NT2/D1 (cell line): ENCODE data around the gene PHACTR1.

Experiments
- DNase-seq: peaks from one replicate; pipeline ENCODE4 v3.0.0-alpha.2; 2011; ENCODE audit warnings: low read depth, low spot score
- H3K27me3 ChIP-seq: 2 replicates; pipeline ENCODE4 v1.6.0; 2011; ENCODE audit warnings: mild to moderate bottlenecking; ENCODE audit not compliant: insufficient read length, insufficient read depth
- H3K36me3 ChIP-seq: 2 replicates; pipeline ENCODE4 v1.6.1; 2011; ENCODE audit warnings: mild to moderate bottlenecking, low read length, mixed read lengths; ENCODE audit not compliant: insufficient read depth, insufficient read length
- H3K4me1 ChIP-seq: 2 replicates; pipeline ENCODE4 v1.5.1; 2011; ENCODE audit not compliant: insufficient read depth, insufficient read length
- H3K4me3 ChIP-seq: 2 replicates; pipeline ENCODE4 v1.5.1; 2011; ENCODE audit warnings: low read depth; ENCODE audit not compliant: insufficient read length
- H3K9ac ChIP-seq: 2 replicates; pipeline ENCODE4 v1.6.0; 2011; ENCODE audit warnings: low read depth; ENCODE audit not compliant: insufficient read length
- H3K9me3 ChIP-seq: 2 replicates; pipeline ENCODE4 v1.5.1; 2011; ENCODE audit warnings: mild to moderate bottlenecking, low read length; ENCODE audit not compliant: insufficient read depth
- SUZ12 ChIP-seq: IDR thresholded peaks from 2 replicates; pipeline ENCODE4 v1.6.1; 2011; ENCODE audit not compliant: insufficient read length, insufficient read depth; ENCODE audit errors: extremely low read depth
- YY1 ChIP-seq: IDR thresholded peaks from 2 replicates; pipeline ENCODE4 v1.6.1; 2011; ENCODE audit not compliant: insufficient read length, insufficient read depth
- ZNF274 ChIP-seq: IDR thresholded peaks from 2 replicates; pipeline ENCODE4 v1.6.1; 2011; ENCODE audit warnings: mild to moderate bottlenecking, low read depth, low read length

The PHACTR1 gene

GRCh38 chr6:12974551-12974950 lies 258.0 kb downstream of the PHACTR1 start:
- no peak overlapping the region for H3K9ac ChIP-seq
- H3K4me3 ChIP-seq, result no peak overlapping the region

GRCh38 chr6:12976366-12976765 lies 259.8 kb downstream of the PHACTR1 start:
- H3K4me1 ChIP-seq, result no peaks in the 10 kb centered on the region
- no peak for DNase-seq
- H3K9ac ChIP-seq, result no peak overlapping the region
- no peaks in the 10 kb centered on the region for H3K36me3 ChIP-seq
- no peak overlapping the region for H3K4me3 ChIP-seq
- no peaks in the 10 kb centered on the region for H3K9me3 ChIP-seq
- TF ChIP-seq YY1 (no peak), ZNF274 (no peak)
- H3K27me3 ChIP-seq, result no peaks in the 10 kb centered on the region

More at GRCh38 chr6:12974551-12974950, 258.0 kb downstream of the PHACTR1 start:
- H3K9me3 ChIP-seq, result no peaks in the 10 kb centered on the region
- DNase-seq, result no peak
- TF ChIP-seq SUZ12, result no peak
- no peak for TF ChIP-seq YY1
- TF ChIP-seq ZNF274, result no peak
- H3K27me3 ChIP-seq, result no peaks in the 10 kb centered on the region
- no peaks in the 10 kb centered on the region for H3K36me3 ChIP-seq
- no peaks in the 10 kb centered on the region for H3K4me1 ChIP-seq

- Histone ChIP-seq H3K27me3 (no peaks in the 10 kb centered on the region), H3K4me3 (no peak overlapping the region), H3K36me3 (no peaks in the 10 kb centered on the region), H3K9me3 (no peaks in the 10 kb centered on the region), H3K9ac (no peak overlapping the region), H3K4me1 (no peaks in the 10 kb centered on the region)
- no peak for DNase-seq
- TF ChIP-seq YY1, result no peak
- no peak for TF ChIP-seq SUZ12
- no peak for TF ChIP-seq ZNF274
Measured at GRCh38 chr6:12977206-12977605, 260.6 kb downstream of the PHACTR1 start.

GRCh38 chr6:12977806-12978205 lies 261.2 kb downstream of the PHACTR1 start:
- Histone ChIP-seq H3K36me3 (no peaks in the 10 kb centered on the region), H3K4me3 (no peak overlapping the region), H3K4me1 (no peaks in the 10 kb centered on the region), H3K9me3 (no peaks in the 10 kb centered on the region), H3K9ac (no peak overlapping the region), H3K27me3 (no peaks in the 10 kb centered on the region)
- no peak for DNase-seq
- TF ChIP-seq SUZ12, result no peak
- no peak for TF ChIP-seq YY1
- no peak for TF ChIP-seq ZNF274

- no peak overlapping the region for H3K9ac ChIP-seq
- DNase-seq, result no peak
- H3K27me3 ChIP-seq, result no peaks in the 10 kb centered on the region
- no peaks in the 10 kb centered on the region for H3K4me1 ChIP-seq
- no peaks in the 10 kb centered on the region for H3K9me3 ChIP-seq
- no peak overlapping the region for H3K4me3 ChIP-seq
- TF ChIP-seq YY1 (no peak), ZNF274 (no peak), SUZ12 (no peak)
- H3K36me3 ChIP-seq, result no peaks in the 10 kb centered on the region
Measured at GRCh38 chr6:12980741-12981140, 264.2 kb downstream of the PHACTR1 start.

- Histone ChIP-seq H3K36me3 (no peaks in the 10 kb centered on the region), H3K4me1 (no peaks in the 10 kb centered on the region), H3K9ac (no peak overlapping the region), H3K27me3 (no peaks in the 10 kb centered on the region), H3K9me3 (no peaks in the 10 kb centered on the region), H3K4me3 (no peak overlapping the region)
- DNase-seq, result no peak
- no peak for TF ChIP-seq SUZ12
- no peak for TF ChIP-seq YY1
- no peak for TF ChIP-seq ZNF274
Measured at GRCh38 chr6:12984776-12985175, 268.2 kb downstream of the PHACTR1 start.

GRCh38 chr6:12987783-12988182 lies 271.2 kb downstream of the PHACTR1 start:
- no peaks in the 10 kb centered on the region for H3K27me3 ChIP-seq
- no peak for TF ChIP-seq YY1
- no peak for TF ChIP-seq ZNF274
- TF ChIP-seq SUZ12, result no peak
- no peaks in the 10 kb centered on the region for H3K36me3 ChIP-seq
- no peak overlapping the region for H3K9ac ChIP-seq
- no peaks in the 10 kb centered on the region for H3K9me3 ChIP-seq
- no peak for DNase-seq
- no peak overlapping the region for H3K4me3 ChIP-seq
- no peaks in the 10 kb centered on the region for H3K4me1 ChIP-seq

- no peak for TF ChIP-seq ZNF274
- TF ChIP-seq YY1, result no peak
- TF ChIP-seq SUZ12, result no peak
- H3K9ac ChIP-seq, result no peak overlapping the region
- H3K4me1 ChIP-seq, result no peaks in the 10 kb centered on the region
Measured at GRCh38 chr6:12990162-12990561, 273.6 kb downstream of the PHACTR1 start.

More at GRCh38 chr6:12990162-12990561, 273.6 kb downstream of the PHACTR1 start:
- DNase-seq, result no peak
- Histone ChIP-seq H3K9me3 (no peaks in the 10 kb centered on the region), H3K36me3 (no peaks in the 10 kb centered on the region), H3K4me3 (no peak overlapping the region), H3K27me3 (no peaks in the 10 kb centered on the region)
